Thyroid gland (tissue), 4 donors: ENCODE data around the gene CCDC60.

Source experiments
- POLR2A ChIP-seq, 2 donors: fragments of 450-650 bp; IDR thresholded peaks; one replicate each; pipeline ENCODE4 v1.6.1; 2017; ENCODE audit warnings: antibody characterized with exemption in 2 of 2, mild to moderate bottlenecking in 2 of 2, moderate library complexity in 1 of 2
- TF ChIP-seq, protein P1 (sequence below), 6 experiments: fragments of 200-600 bp in 3 of 6; fragments of 450-650 bp in 3 of 6; sonication (generic) in 3 of 6; IDR thresholded peaks; one replicate each; pipeline ENCODE4 v1.5.1; 2016 to 2019; ENCODE audit warnings: antibody characterized with exemption in 6 of 6, mild to moderate bottlenecking in 2 of 6, inconsistent platforms in 1 of 6, moderate library complexity in 1 of 6

DNA sequence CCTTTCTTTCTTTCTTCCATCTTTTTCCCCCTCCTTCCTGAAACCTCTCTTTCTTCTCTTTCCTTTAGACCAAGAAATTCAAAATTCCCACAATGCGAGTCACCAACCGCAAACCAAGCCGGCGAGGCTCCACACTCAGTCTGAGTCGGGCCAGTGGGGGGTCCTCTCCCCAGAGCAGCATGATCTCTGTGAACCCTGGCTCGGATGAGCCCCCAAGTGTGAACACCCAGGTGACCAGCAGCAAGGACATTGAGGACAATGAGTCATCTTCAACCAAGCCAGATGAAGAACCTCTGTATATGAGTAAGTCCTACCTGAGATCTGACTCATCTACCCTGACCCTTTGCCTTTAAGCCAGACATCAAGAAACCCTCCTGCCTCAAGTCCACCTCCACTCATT is 170.5 kb downstream of the CCDC60 start:
- TF ChIP-seq, protein P1, sequence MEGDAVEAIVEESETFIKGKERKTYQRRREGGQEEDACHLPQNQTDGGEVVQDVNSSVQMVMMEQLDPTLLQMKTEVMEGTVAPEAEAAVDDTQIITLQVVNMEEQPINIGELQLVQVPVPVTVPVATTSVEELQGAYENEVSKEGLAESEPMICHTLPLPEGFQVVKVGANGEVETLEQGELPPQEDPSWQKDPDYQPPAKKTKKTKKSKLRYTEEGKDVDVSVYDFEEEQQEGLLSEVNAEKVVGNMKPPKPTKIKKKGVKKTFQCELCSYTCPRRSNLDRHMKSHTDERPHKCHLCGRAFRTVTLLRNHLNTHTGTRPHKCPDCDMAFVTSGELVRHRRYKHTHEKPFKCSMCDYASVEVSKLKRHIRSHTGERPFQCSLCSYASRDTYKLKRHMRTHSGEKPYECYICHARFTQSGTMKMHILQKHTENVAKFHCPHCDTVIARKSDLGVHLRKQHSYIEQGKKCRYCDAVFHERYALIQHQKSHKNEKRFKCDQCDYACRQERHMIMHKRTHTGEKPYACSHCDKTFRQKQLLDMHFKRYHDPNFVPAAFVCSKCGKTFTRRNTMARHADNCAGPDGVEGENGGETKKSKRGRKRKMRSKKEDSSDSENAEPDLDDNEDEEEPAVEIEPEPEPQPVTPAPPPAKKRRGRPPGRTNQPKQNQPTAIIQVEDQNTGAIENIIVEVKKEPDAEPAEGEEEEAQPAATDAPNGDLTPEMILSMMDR (IDR thresholded peaks at IDR 0.05): no peak
- TF ChIP-seq POLR2A (IDR thresholded peaks at IDR 0.05): no peak
